Measurements from ENCODE around the gene MMP25.

The MMP25 gene

GRCh38 chr16:3097266-3097665, 50.9 kb downstream of the MMP25 start:
- Mint-ChIP-seq H3K27me3 (no peaks in the 10 kb centered on the region), H3K36me3 (no peaks in the 10 kb centered on the region), H3K9me3 (no peaks in the 10 kb centered on the region), H3K4me1 (peaks cover 26% of the 10 kb centered on the region), H3K4me3 (no peak overlapping the region), H3K27ac (no peak overlapping the region)
- no peak for ATAC-seq

- Mint-ChIP-seq H3K9me3 (no peaks in the 10 kb centered on the region), H3K36me3 (no peaks in the 10 kb centered on the region), H3K4me1 (peaks cover 26% of the 10 kb centered on the region), H3K27me3 (no peaks in the 10 kb centered on the region), H3K27ac (no peak within 1 kb of the TSS), H3K4me3 (peak within 1 kb of the TSS; percentile 77)
- no peak for ATAC-seq
These were observed 52.4 kb downstream of the MMP25 start, which contains the start of gene ZSCAN10 for GRCh38 chr16:3098459-3099394. ZSCAN10 (minus strand) TSS chr16:3099294; CDS start chr16:3092937, 6,357 bp downstream.

- H3K9me3 Mint-ChIP-seq: no peaks in the 10 kb centered on the region
- no peak for ATAC-seq
- no peaks in the 10 kb centered on the region for H3K27me3 Mint-ChIP-seq
- no peak overlapping the region for H3K27ac Mint-ChIP-seq
- no peaks in the 10 kb centered on the region for H3K36me3 Mint-ChIP-seq
- no peak overlapping the region for H3K4me3 Mint-ChIP-seq
- H3K4me1 Mint-ChIP-seq: peaks cover 24% of the 10 kb centered on the region
These were observed 53.0 kb downstream of the MMP25 start for GRCh38 chr16:3099395-3099731.

- Mint-ChIP-seq H3K4me1 (peaks cover 19% of the 10 kb centered on the region), H3K4me3 (peak overlapping the region; percentile 77), H3K27me3 (no peaks in the 10 kb centered on the region), H3K36me3 (no peaks in the 10 kb centered on the region), H3K27ac (peak overlapping the region; percentile 58), H3K9me3 (no peaks in the 10 kb centered on the region)
- peak; percentile 93 for ATAC-seq
These were observed 53.6 kb downstream of the MMP25 start for GRCh38 chr16:3099732-3100499.

- H3K27me3 Mint-ChIP-seq: no peaks in the 10 kb centered on the region
- H3K4me1 Mint-ChIP-seq: peaks cover 25% of the 10 kb centered on the region
- H3K9me3 Mint-ChIP-seq: no peaks in the 10 kb centered on the region
- ATAC-seq: no peak
- H3K4me3 Mint-ChIP-seq: peak overlapping the region; percentile 31
- no peaks in the 10 kb centered on the region for H3K36me3 Mint-ChIP-seq
- H3K27ac Mint-ChIP-seq: peak overlapping the region; percentile 58
These were observed 54.9 kb downstream of the MMP25 start for GRCh38 chr16:3101018-3101840.

- Mint-ChIP-seq H3K9me3 (no peaks in the 10 kb centered on the region), H3K4me1 (peaks cover 29% of the 10 kb centered on the region), H3K4me3 (no peak overlapping the region), H3K27ac (no peak overlapping the region), H3K36me3 (no peaks in the 10 kb centered on the region), H3K27me3 (no peaks in the 10 kb centered on the region)
- no peak for ATAC-seq
These were observed 55.6 kb downstream of the MMP25 start for GRCh38 chr16:3101841-3102470.

GRCh38 chr16:3106205-3106928, 60.0 kb downstream of the MMP25 start:
- Mint-ChIP-seq H3K27ac (peak overlapping the region; percentile 69), H3K4me1 (peaks cover 19% of the 10 kb centered on the region), H3K4me3 (peak overlapping the region; percentile 87)

More at GRCh38 chr16:3106205-3106928, 60.0 kb downstream of the MMP25 start:
- Mint-ChIP-seq H3K36me3 (no peaks in the 10 kb centered on the region), H3K9me3 (no peaks in the 10 kb centered on the region), H3K27me3 (peaks cover 7% of the 10 kb centered on the region)
- peak; percentile 98 for ATAC-seq

Data from stimulated activated memory B cell treated with anti-CD40 and anti-IgM and Interleukin-4, amounts not matched to agents 10 μg/mL and 1 μg/mL and 100 μg/mL, for 72 hours (primary cell).